NCI-H748 (cell line): ENCODE data around the gene ARHGAP31.
"Not testable (repeated sequence)": the region's sequence is repeated elsewhere in the genome, so short reads cannot be mapped to it uniquely, and the experiment has no call there.

Source experiments
- DNase-seq: peaks from one replicate; lab custom pipeline; 2025; ENCODE audit not compliant: unreplicated experiment; lab: John Stamatoyannopoulos, UW

ARHGAP31 gene, protein sequence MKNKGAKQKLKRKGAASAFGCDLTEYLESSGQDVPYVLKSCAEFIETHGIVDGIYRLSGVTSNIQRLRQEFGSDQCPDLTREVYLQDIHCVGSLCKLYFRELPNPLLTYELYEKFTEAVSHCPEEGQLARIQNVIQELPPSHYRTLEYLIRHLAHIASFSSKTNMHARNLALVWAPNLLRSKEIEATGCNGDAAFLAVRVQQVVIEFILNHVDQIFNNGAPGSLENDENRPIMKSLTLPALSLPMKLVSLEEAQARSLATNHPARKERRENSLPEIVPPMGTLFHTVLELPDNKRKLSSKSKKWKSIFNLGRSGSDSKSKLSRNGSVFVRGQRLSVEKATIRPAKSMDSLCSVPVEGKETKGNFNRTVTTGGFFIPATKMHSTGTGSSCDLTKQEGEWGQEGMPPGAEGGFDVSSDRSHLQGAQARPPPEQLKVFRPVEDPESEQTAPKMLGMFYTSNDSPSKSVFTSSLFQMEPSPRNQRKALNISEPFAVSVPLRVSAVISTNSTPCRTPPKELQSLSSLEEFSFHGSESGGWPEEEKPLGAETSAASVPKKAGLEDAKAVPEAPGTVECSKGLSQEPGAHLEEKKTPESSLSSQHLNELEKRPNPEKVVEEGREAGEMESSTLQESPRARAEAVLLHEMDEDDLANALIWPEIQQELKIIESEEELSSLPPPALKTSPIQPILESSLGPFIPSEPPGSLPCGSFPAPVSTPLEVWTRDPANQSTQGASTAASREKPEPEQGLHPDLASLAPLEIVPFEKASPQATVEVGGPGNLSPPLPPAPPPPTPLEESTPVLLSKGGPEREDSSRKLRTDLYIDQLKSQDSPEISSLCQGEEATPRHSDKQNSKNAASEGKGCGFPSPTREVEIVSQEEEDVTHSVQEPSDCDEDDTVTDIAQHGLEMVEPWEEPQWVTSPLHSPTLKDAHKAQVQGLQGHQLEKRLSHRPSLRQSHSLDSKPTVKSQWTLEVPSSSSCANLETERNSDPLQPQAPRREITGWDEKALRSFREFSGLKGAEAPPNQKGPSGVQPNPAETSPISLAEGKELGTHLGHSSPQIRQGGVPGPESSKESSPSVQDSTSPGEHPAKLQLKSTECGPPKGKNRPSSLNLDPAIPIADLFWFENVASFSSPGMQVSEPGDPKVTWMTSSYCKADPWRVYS (N-terminal part only)

DNA sequence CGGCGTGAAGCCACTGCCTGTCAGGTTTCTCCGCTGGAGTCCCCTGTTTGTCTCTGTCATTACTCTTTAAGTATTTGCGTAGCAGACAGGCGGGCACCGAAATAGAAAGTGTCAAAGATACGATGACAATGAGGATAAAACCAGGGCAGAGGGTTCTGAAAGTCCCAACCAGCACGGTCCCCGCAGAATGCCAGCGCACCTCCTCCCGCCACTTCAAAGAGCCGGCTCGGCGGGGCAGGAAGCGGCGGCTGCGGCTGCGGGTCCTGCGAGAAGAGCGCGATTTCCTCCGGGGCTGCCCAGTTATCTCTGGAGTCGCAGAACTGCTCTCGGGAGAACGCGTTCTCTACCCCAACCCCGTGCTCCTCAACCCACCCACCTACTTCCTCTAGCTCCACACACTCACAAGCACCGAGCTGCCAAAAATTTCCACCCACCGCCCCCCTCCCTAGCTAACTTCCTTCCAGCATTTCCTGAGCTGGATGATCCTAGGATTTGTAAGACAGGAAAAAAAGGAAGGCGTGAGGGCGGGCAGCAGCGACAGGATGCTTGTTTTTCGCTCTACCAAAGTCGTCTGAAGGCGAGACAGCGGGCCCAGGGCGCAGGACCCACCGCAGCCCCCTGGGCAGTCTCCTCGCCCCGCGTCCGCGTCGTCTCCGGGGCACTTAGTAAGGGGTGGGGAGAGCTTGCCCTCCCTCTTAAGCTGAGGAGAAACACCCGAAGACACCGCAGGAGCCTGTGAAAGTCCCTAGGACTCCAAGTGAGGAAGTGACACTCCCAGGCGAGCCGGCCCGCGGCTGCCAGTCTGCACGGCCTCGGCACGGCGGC, at the start of gene ARHGAP31:
Gene ARHGAP31 (plus strand): TSS at position 513 of the 825 bp plus-strand sequence. CDS start 522 bp downstream, outside the sequence.
- DNase-seq = peak; percentile 66

DNA sequence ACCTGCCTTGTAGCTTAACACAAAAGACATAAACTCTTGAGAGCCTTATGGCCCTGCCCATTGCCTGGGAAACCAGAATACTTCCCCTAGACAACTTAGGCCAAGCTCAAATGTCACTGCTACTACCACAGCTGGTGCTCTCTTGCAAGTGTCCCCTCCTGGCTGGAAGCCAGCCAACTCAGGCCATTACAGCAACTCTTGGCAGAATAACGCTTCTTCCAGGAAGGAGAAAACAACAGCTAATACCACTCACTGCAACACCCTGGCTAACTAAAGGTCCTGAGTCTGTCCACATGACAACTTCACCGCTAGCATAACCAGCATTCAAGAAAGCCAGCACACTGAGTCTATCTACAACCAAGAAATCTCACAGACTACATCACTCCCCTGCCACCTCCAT, 48.4 kb upstream of the ARHGAP31 start:
- DNase-seq = peak; percentile 10

DNA sequence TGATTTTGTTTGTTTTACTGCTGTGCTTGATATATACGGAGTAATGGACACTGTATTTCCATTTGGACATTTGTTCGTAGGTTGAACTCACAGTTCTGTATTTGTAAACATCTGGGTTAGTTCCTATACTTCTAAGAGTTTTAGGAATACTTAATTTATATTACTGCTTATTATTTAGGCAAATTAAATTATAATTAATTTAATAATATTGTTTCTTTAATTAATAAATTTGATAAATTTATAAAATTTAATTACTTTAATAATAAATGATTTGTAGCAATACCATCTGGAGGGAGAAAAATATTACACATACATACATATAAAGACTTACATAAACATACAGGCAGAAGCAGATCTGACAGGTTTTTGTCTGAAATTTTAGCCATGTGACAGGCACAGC, 39.0 kb upstream of the ARHGAP31 start:
- DNase-seq = no peak

DNA sequence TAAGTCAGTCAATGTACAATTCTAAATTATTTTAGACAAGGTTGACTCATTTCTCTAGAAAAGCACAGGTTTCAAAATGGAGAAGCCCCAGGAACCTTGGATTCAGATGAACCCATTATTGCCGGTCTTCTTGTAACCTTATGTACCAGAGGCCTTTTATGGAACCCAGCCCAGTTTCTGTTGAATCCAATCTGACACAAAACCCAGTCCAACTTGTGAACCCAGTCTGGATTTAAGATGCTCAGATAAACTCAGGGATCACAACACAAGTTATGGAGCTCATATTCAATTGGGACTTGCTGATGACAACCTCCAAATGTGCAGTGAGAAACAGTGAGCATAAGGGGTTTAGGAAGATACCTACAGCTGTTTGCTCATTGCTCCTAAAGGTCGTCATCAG, 37.1 kb upstream of the ARHGAP31 start:
- no peak for DNase-seq

DNA sequence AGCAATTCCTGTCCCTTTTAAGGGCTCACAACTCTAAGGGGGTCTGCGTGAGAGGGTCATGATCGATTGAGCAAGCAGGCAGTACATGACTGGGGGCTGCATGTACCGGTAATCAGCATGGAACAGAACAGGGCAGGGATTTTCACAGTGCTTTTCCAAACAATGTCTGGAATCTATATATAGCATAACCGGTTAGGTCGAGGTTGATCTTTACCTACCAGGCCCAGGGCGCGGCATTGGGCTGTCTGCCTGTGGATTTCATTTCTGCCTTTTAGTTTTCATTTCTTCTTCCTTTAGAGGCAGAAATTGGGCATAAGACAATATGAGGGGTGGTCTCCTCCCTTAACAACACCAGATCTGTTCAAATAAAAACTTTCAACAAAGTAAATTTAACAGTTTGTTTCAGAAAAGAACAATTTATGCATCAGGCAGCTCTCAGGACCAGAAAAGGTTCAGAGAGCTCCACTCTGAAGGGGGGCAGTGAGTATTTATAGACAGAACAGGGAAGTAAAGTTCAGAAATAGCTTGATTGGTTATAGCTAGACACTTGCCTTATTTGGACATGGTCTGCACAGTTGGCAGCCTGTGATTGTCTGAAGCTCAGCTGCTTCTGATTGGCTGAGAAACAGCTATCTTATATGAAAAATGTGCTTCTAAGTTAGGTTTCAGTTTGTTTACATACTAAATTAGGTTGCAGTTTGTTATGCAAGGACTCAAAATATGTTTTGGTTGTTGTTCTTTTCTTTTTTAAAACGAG, 36.4 kb upstream of the ARHGAP31 start:
- no peak for DNase-seq

DNA sequence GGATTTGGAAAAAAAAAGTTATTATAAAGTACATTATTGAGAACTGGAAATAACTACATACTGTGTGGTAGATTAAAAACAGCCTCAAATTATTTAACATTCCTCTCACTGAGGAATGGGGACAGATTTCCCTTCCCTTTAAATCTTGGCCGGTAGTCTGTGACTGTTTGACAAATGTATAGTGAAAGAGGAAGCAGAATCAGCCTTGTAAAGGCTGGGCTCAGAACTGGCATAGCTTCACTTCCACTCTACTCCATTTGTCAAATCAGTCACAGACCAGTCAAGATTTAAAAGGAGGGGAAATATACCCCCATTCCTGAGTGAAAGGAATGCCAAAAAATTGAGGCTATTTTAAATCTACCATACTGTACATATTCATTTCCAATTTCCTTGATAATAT, 35.3 kb upstream of the ARHGAP31 start:
- DNase-seq = no peak

DNA sequence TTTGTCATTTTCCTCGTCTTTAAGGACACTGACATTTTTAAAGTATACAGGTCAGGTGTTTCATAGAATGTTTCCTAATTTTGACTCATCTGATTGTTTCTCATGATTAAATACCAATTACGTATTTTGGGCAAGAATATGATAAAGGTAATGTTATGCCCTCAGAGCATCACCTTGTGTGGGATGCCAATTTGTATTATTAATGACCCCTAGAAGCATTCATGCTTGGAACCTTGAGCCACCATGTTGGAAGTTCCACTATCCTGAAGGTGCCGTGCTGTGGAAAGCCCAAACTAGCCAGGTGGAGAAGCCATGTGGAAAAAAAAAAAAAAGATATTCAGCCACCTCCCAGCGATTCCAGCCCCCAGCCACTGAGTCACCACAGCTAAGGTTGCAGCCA, 34.4 kb upstream of the ARHGAP31 start:
- no peak for DNase-seq

DNA sequence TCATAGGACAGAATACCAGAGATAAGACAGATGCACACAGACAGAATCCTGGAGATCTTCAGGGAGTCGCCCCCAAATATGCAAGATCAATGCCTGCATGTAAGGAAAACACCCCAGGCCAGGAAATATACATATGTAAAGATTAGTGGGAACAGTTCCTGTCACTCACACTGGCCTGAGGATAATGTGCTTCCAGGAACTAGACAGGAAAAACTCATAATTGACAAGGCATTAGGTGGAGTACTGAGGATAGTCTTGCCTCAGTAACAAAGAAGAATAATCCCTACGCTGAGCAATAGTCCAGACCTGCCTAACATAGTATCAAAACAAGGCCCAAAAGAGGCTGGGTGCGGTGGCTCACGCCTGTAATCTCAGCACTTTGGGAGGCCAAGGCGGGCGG, 33.1 kb upstream of the ARHGAP31 start:
- DNase-seq = no peak

DNA sequence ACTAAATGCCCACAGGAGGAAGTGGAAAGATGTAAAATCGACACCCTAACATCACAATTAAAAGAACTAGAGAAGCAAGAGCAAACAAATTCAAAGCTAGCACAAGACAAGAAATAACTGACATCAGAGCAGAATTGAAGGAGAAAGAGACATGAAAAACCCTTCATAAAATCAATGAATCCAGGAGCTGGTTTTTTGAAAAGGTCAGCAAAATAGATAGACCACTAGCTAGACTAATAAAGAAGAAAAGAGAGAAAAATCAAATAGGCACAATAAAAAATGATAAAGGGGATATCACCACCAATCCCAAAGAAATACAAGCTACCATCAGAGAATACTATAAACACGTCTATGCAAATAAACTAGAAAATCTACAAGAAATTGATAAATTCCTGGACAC, 24.0 kb upstream of the ARHGAP31 start:
- not testable (repeated sequence) for DNase-seq

DNA sequence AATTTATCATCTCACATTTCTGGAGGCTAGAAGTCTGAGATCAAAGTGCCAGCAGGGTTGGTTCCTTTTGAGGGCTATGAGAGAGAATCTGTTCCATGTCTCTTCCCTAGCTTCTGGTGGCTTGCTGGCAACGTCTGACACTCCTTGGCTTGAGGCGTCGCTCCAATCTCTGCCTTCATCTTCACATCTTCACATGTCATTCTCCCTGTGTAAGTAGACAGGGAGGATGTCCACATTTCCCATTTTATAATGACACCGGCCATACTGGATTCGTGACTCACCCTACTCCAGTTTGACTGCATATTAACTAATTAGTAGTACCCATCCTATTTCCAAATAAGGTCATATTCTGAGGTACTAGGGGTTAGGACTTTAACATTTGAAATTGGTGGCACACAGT, 17.5 kb upstream of the ARHGAP31 start:
- no peak for DNase-seq

DNA sequence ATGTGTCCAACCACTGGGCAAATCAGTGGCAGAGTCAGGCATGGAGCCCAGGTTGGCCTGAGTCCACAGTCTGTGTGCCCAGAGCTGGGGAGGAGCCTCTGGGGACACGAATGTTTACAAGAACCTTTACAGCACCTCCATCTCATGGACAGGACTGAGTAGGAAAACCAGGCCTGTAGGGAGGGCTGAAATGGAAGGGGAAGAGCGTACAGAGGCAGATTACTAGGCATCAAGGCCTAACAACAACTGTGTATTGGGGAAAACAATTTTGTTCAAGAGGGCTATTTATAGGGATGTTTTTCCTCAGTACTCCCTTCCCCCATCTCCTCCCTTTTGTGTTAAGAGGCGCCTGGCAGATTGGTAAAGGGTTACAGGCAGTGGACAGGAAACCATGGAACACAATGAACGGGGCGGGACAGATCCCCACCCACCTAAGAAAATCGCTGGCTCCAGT, 15.1 kb upstream of the ARHGAP31 start:
- peak; percentile 79 for DNase-seq

DNA sequence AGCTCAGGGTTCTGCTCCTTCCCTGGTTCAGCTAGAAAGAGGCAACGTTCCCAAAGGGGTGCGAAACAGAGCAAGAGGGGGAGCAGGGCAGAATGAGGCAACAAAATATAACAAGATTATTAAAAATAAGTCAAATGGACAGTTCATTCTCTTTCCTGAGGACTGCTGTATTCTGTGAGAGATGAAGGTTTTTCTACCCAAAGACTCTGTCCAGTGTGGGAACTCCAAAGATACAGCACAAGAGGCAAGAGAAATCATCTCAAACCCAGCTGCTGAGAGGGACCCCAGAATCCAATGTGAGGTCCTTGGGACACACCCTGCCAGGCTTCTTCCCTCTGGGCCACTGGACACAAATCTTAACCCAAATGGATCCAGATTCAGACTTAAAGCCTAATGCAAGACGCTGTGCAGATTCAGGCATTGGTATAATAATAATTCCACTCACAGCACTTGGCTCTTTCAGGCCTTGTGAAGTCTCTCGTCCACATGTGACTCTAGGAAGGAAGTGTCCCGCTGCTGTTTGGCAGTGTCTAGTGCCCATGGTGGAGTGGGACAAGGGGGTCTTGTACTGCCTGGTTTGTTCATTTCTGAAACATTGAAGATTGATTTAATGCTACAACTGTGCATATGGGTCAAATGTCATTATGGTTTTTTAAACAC, 14.5 kb upstream of the ARHGAP31 start:
- no peak for DNase-seq

DNA sequence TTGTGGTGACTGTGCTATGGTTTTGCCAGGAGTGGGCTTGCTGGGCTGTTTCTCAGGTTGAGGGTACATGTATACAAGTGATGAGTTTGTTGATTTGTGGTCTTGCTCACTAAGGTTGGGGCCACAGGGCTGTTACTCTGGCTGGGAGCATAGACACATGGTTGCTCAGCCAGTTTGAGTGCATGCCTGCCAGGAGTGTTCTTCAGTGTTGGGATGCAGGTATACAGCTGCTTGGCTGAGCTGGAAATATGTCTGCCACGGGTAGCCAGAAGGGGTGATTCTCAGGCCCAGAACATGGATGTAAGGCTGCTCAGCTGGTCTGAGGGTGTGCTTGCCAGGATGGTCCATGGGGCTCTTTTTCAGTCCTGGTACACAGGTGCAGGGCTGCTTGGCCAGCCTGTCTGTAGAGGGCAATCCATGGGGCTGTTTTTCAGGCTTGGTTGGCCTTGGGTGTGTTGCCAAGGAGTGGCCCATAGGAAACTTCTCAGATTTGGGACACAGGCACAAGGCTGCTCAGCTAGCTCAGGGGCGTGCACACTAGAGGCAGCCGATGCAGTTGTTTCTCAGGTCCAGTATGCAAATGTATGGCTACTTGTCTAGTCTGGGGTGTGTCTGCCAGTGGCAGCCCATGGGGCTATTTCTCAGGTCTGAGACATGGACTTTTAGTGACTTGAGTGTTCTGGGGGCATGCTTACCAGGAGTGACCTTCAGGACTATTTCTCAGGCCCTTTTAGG, 5.3 kb upstream of the ARHGAP31 start:
- no peak for DNase-seq

DNA sequence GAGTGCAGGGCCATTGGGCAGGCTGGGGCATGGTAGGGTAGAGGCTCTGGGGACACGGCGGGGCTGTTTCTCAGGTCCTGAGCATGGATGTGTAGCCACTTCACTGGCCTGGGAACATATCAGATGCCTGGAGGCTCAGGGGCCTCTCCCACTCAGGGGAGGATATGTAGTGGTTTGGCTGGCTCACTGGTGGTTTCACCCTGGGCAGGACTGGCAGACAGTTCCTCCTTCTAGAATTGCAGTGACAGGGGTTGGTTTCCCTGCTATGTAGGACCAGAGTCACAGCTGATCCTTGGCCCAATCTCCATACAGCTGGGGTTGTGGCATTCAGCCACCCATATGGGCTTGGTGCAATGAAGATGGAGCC, 4.8 kb upstream of the ARHGAP31 start:
- DNase-seq = no peak

DNA sequence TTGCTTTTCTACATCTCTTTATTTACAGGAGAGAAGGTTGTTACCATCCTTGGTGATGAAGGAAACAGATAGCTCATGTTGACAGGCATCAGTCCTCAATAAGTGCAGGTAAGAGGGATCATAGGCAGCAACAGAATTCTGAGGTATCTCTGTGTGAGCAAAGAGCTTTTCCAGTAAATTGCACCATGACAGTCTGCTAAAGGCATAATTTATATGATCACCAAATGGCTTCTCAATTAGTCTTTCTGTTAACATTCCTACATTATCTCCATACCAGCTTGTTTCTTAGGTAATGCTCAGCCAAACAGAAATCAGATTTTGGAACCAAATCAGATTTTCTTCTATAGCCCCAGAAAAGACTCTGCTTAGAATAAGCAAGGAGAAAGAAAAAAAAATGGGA, 3.6 kb upstream of the ARHGAP31 start:
- no peak for DNase-seq

DNA sequence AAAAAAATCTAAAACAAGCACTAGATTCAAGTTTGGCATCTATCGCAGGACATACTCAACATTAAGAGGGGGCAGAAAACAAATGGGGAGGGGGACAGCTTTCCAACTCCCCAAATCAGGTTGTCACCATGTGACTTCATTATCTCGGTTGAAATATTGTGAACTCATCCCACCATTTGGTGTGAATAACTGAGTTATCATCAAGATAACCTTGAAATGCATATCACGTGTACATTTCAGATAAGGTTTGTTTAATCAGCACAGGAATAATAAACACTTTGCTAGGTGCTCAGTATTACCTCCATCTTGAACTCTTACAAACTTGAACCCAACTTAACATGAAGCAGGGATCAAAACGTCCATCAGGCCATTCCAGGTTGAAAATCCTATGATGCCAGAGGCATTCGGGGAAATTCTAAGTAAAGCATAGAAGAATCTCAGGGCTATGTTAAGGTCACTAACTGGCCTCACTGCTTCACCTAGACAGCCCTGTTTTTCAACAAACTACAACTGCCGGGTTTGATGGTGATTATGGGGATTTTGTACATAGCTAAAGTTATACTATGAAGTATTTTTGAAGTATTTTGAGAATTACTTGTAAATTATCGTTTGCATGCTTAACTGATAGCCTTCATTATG, 3.0 kb upstream of the ARHGAP31 start:
- no peak for DNase-seq

DNA sequence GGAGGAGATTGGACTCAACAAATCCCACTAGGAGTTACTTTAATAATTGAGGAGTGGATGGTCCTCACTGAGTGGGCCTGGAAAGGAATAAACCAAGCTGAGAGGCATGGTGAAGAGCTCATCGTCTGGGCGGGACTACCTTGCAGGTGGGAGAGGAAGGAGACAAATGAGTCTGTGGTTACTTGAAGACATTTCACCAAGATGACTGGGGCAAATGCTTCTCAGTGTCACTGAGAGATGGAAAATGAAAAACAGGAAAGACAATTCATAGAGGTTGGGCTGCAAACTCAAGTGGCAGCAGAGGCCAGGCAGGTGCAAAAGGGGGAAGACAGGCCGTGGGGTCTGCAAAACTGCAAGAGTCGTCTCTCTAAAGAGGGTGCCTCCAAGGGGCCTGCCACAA, 1.5 kb upstream of the ARHGAP31 start:
- DNase-seq = no peak
